Ascending aorta (tissue), 2 donors: ENCODE measurements around the gene ARHGEF10L. TPM values are rescaled to one million over a fixed set of nuclear protein-coding genes. Genes with fewer than 3 reads are reported as not detected.

Experiments used
- DNase-seq, 2 donors: peaks; one replicate each; pipeline ENCODE4 v3.0.0-alpha.2; 2019; ENCODE audit warnings: low spot score in 2 of 2
- H3K27ac ChIP-seq, 2 donors: fragments of 200-600 bp; sonication (generic); one replicate each; pipeline ENCODE4 v1.5.1; 2016 to 2017; ENCODE audit warnings: mild to moderate bottlenecking in 1 of 2
- H3K27me3 ChIP-seq: fragments of 200-600 bp; sonication (generic); one replicate; pipeline ENCODE4 v1.5.1; 2017
- H3K36me3 ChIP-seq, 2 donors: fragments of 200-600 bp; sonication (generic); one replicate each; pipeline ENCODE4 v1.5.1; 2016
- H3K4me1 ChIP-seq, 2 donors: fragments of 200-600 bp; sonication (generic); one replicate each; pipeline ENCODE4 v1.5.1; 2016 to 2017; ENCODE audit warnings: mild to moderate bottlenecking in 1 of 2
- H3K4me3 ChIP-seq, 2 donors: fragments of 200-600 bp; sonication (generic); one replicate each; pipeline ENCODE4 v1.5.1; 2016 to 2017; ENCODE audit warnings: mild to moderate bottlenecking in 1 of 2
- H3K9me3 ChIP-seq, 2 donors: fragments of 200-600 bp; sonication (generic); one replicate each; pipeline ENCODE4 v1.5.1; 2016
- CTCF ChIP-seq, 3 experiments: fragments of 200-600 bp in 2 of 3; fragments of 450-650 bp in 1 of 3; sonication (generic) in 2 of 3; IDR thresholded peaks; one replicate each; pipeline ENCODE4 v1.5.1; 2016 to 2019; ENCODE audit warnings: antibody characterized with exemption in 3 of 3, mild to moderate bottlenecking in 1 of 3, moderate library complexity in 1 of 3
- intact Hi-C: fragments of 100-400 bp; cut with DNase I; formaldehyde crosslinking; loops from one replicate; pipeline ENCODE4 v1.15.1; 2023
- total RNA-seq: library from RNA; depleted of rRNA; stranded (reverse); fragments of >200 nt; gene quantifications from one replicate; pipeline ENCODE4 v1.1.0, GENCODE V29; 2016

The ARHGEF10L gene
- total RNA-seq, 1 donor from 2014 or later: 177 TPM

DNA sequence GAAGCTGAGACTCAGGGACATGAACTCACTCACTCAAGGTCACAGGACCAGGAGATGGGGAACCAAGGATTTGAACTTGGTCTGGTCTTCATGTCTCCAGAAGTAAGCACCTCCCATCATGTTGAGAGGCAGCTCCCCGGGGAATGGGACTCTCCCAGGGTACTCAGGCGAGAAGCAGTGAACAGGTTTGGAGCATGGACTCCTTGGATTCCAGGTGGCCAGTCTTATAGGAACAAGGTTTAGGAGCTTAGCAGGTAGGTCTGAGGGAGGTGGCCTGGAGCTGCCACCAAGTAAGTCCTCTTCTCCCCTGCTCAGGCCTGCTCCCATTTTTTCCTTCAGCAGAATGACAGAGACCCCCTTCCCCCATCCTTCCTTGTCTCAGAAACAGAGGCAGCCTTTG is 14.9 kb upstream of the ARHGEF10L start:
- H3K27me3 ChIP-seq: no peaks in the 10 kb centered on the region

GRCh38 chr1:17525996-17526686 is 13.4 kb upstream of the ARHGEF10L start:
- no peaks in the 10 kb centered on the region for H3K36me3 ChIP-seq
- DNase-seq: no peak
- no peaks in the 10 kb centered on the region for H3K9me3 ChIP-seq
- TF ChIP-seq CTCF (IDR thresholded peaks at IDR 0.05): no peak
- intact Hi-C loops: loop anchor here (2.0 kb wide), 1 partner anchor 23 kb away; no protein-coding TSS in a partner anchor
- H3K27ac ChIP-seq: peak overlapping the region; percentile 71 to 83
- peaks cover 0 to 8% of the 10 kb centered on the region in 2 donors for H3K4me1 ChIP-seq
- no peaks in the 10 kb centered on the region for H3K27me3 ChIP-seq
- no peak overlapping the region for H3K4me3 ChIP-seq

More for the DNA sequence above, 14.9 kb upstream of the ARHGEF10L start:
- no peaks in the 10 kb centered on the region for H3K9me3 ChIP-seq
- no peak for TF ChIP-seq CTCF (IDR thresholded peaks at IDR 0.05)
- no peaks in the 10 kb centered on the region for H3K36me3 ChIP-seq
- no peak overlapping the region for H3K27ac ChIP-seq
- intact Hi-C loops: no loop called here
- DNase-seq: no peak
- H3K4me3 ChIP-seq: no peak overlapping the region
- peaks cover 0 to 8% of the 10 kb centered on the region in 2 donors for H3K4me1 ChIP-seq

- H3K9me3 ChIP-seq: no peaks in the 10 kb centered on the region
- peaks cover 6 to 17% of the 10 kb centered on the region in 2 donors for H3K4me1 ChIP-seq
- DNase-seq: no peak
- no peaks in the 10 kb centered on the region for H3K36me3 ChIP-seq
- intact Hi-C loops: loop anchor here (2.0 kb wide), 1 partner anchor 24 kb away; no protein-coding TSS in a partner anchor
- TF ChIP-seq CTCF (IDR thresholded peaks at IDR 0.05): no peak
- no peak overlapping the region for H3K4me3 ChIP-seq
- peak overlapping the region; percentile 71 to 83 for H3K27ac ChIP-seq
- no peaks in the 10 kb centered on the region for H3K27me3 ChIP-seq
Observed at GRCh38 chr1:17527036-17527914, 12.2 kb upstream of the ARHGEF10L start.

DNA sequence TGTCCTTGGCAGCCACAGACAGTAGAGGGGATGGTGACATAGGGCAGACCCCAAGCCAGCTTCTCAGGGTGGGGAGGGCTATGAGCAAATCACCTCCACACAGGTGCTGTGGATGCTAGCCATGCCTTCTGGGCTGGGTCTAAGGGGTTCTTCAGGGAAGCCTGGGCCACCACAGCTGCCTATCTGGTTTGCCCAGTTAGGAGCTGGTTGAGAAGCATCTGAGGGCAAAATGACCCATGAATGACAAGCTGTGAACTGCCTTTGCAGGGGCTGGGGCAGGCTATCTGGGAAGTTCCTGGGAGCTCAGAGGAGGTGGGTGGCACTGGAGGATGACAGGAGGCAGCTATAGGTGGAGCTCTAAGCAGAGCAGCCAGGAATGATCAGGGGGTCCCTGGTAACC is 10.1 kb upstream of the ARHGEF10L start:
- intact Hi-C loops: no loop called here

GRCh38 chr1:17531343-17531681 is 8.2 kb upstream of the ARHGEF10L start:
- H3K27ac ChIP-seq: peak overlapping the region; percentile 78 to 92
- no peak for DNase-seq
- intact Hi-C loops: no loop called here
- peaks cover 12 to 23% of the 10 kb centered on the region in 2 donors for H3K4me1 ChIP-seq
- no peak for TF ChIP-seq CTCF (IDR thresholded peaks at IDR 0.05)
- H3K9me3 ChIP-seq: no peaks in the 10 kb centered on the region
- H3K27me3 ChIP-seq: no peaks in the 10 kb centered on the region
- H3K36me3 ChIP-seq: no peaks in the 10 kb centered on the region
- H3K4me3 ChIP-seq: no peak overlapping the region

More for the DNA sequence above, 10.1 kb upstream of the ARHGEF10L start:
- DNase-seq: no peak
- no peaks in the 10 kb centered on the region for H3K27me3 ChIP-seq
- no peak for TF ChIP-seq CTCF (IDR thresholded peaks at IDR 0.05)
- no peak overlapping the region for H3K27ac ChIP-seq
- no peak overlapping the region for H3K4me3 ChIP-seq
- no peaks in the 10 kb centered on the region for H3K36me3 ChIP-seq
- no peaks in the 10 kb centered on the region for H3K9me3 ChIP-seq
- H3K4me1 ChIP-seq: peaks cover 12 to 23% of the 10 kb centered on the region in 2 donors
